H1 (cell line): ENCODE results near the gene TAMALIN. TPM values are rescaled to one million over a fixed set of nuclear protein-coding genes. Genes with fewer than 3 reads are reported as not detected.

Experiments
- ASH2L ChIP-seq: fragments of 200-600, 300-600 bp; sonication (generic); IDR thresholded peaks from one replicate; pipeline ENCODE4 v1.7.1; 2017; ENCODE audit warnings: low read length
- ATF3 ChIP-seq: IDR thresholded peaks from 2 replicates; pipeline ENCODE4 v1.6.1; 2011; ENCODE audit warnings: low read depth, mild to moderate bottlenecking, low read length; ENCODE audit not compliant: insufficient read depth
- BACH1 ChIP-seq: IDR thresholded peaks from 2 replicates; pipeline ENCODE4 v1.6.1; 2012; ENCODE audit warnings: low read length, improper control_type of control experiment
- CBX5 ChIP-seq: fragments of 300-800, 300-1000 bp; sonication (generic); IDR thresholded peaks from 2 replicates; pipeline ENCODE4 v1.7.1; 2016; ENCODE audit warnings: antibody characterized with exemption, low read length, low read depth
- CTBP2 ChIP-seq: IDR thresholded peaks from 2 replicates; pipeline ENCODE4 v1.7.0; 2011; ENCODE audit warnings: borderline replicate concordance, mild to moderate bottlenecking, moderate library complexity, mixed read lengths, low read length; ENCODE audit not compliant: insufficient read depth, insufficient read length
- E2F6 ChIP-seq: IDR thresholded peaks from 2 replicates; pipeline ENCODE4 v1.6.1; 2012; ENCODE audit warnings: inconsistent platforms
- EP300 ChIP-seq, 2 experiments: IDR thresholded peaks; 1 replicate in 1 of 2; 2 replicates in 1 of 2; pipeline ENCODE4 v1.6.1; 2011 to 2012; ENCODE audit warnings: low read depth in 2 of 2, low read length in 2 of 2, mild to moderate bottlenecking in 2 of 2, borderline replicate concordance in 1 of 2, inconsistent platforms in 1 of 2, moderate library complexity in 1 of 2
- FOSL1 ChIP-seq: IDR thresholded peaks from 2 replicates; pipeline ENCODE4 v1.6.1; 2011; ENCODE audit warnings: mild to moderate bottlenecking, low read depth, low read length, moderate library complexity; ENCODE audit not compliant: insufficient read depth
- KDM1A ChIP-seq: fragments of 200-600, 300-600 bp; sonication (generic); IDR thresholded peaks from 2 replicates; pipeline ENCODE4 v1.7.1; 2016; ENCODE audit warnings: mild to moderate bottlenecking, low read length, borderline replicate concordance
- NANOG ChIP-seq: IDR thresholded peaks from 2 replicates; pipeline ENCODE4 v1.6.1; 2011; ENCODE audit warnings: low read length, low read depth, mild to moderate bottlenecking, inconsistent platforms; ENCODE audit not compliant: insufficient read depth, poor library complexity, severe bottlenecking
- NRF1 ChIP-seq: IDR thresholded peaks from 2 replicates; pipeline ENCODE4 v1.6.1; 2011; ENCODE audit warnings: mild to moderate bottlenecking, low read depth, low read length, improper control_type of control experiment
- PHF8 ChIP-seq: fragments of 200-600 bp; sonication (generic); conservative IDR thresholded peaks from 2 replicates; pipeline ENCODE4 v1.7.1; 2012; ENCODE audit warnings: low read depth, mild to moderate bottlenecking, inconsistent platforms, low read length, moderate library complexity
- RFX5 ChIP-seq: IDR thresholded peaks from 2 replicates; pipeline ENCODE4 v1.6.1; 2011; ENCODE audit warnings: low read depth, low read length, improper control_type of control experiment, borderline replicate concordance
- RNF2 ChIP-seq: fragments of 200-900, 300-1000 bp; sonication (generic); IDR thresholded peaks from 2 replicates; pipeline ENCODE4 v1.7.1; 2016; ENCODE audit warnings: borderline replicate concordance, low read depth, mild to moderate bottlenecking, antibody characterized with exemption, low read length; ENCODE audit not compliant: poor library complexity, severe bottlenecking; ENCODE audit errors: missing control alignments
- RXRA ChIP-seq: IDR thresholded peaks from 2 replicates; pipeline ENCODE4 v1.6.1; 2011; ENCODE audit warnings: low read depth, mild to moderate bottlenecking, low read length, moderate library complexity; ENCODE audit not compliant: insufficient read depth
- SAP30 ChIP-seq: fragments of 300-600 bp; sonication (generic); IDR thresholded peaks from 2 replicates; pipeline ENCODE4 v1.7.1; 2012; ENCODE audit warnings: low read length, moderate library complexity, mild to moderate bottlenecking, inconsistent platforms; ENCODE audit not compliant: insufficient read depth, insufficient replicate concordance
- SP1 ChIP-seq: IDR thresholded peaks from 2 replicates; pipeline ENCODE4 v1.6.1; 2011; ENCODE audit warnings: low read depth, low read length
- SP2 ChIP-seq: IDR thresholded peaks from 2 replicates; pipeline ENCODE4 v1.6.1; 2012; ENCODE audit warnings: mild to moderate bottlenecking, low read length, inconsistent platforms
- SRF ChIP-seq: IDR thresholded peaks from 2 replicates; pipeline ENCODE4 v1.6.1; 2011; ENCODE audit warnings: mild to moderate bottlenecking, low read depth, low read length, moderate library complexity
- SUZ12 ChIP-seq: fragments of 200-600 bp; sonication (generic); IDR thresholded peaks from 2 replicates; pipeline ENCODE4 v1.6.1; 2012; ENCODE audit warnings: mild to moderate bottlenecking, inconsistent platforms, low read length, moderate library complexity, mixed read lengths
- TAF7 ChIP-seq: optimal IDR thresholded peaks from 2 replicates; pipeline ENCODE3; 2011; ENCODE audit warnings: low read depth, mild to moderate bottlenecking, inconsistent platforms, low read length, moderate library complexity, borderline replicate concordance
- TCF12 ChIP-seq: IDR thresholded peaks from 2 replicates; pipeline ENCODE4 v1.6.1; 2011; ENCODE audit warnings: low read depth, mild to moderate bottlenecking, low read length
- polyA plus RNA-seq, 7 experiments: library from polyadenylated mRNA; depleted of rRNA in 3 of 7; stranded (reverse) in 5 of 7; unstranded in 2 of 7; fragments of >200 nt in 5 of 7; fragments of 200-250 nt in 2 of 7; gene quantifications; 1 replicate in 5 of 7; 2 replicates in 1 of 7; 4 replicates in 1 of 7; pipeline versions ENCODE4 v1.2.1 to v1.2.3, GENCODE V29; 2011 to 2013; ENCODE audit warnings: missing spikeins in 2 of 7, mixed read lengths in 2 of 7
- total RNA-seq: library from RNA; stranded (reverse); fragmentation: NEBNext Ultra II Directional; extraction: Animal tissue kit (Norgen Biotek cat#: 25700); gene quantifications from 2 replicates; pipeline ENCODE4 v1.2.1, GENCODE V29; 2021

Gene TAMALIN
- total and polyA plus RNA-seq, 2 of the 8 experiments (the other 6 are each of a cell fraction or from before 2014, with no cell fraction given): 2.6 to 4.9 TPM

GRCh38 chr12:52023182-52023975 lies 16.6 kb downstream of the TAMALIN start (continued):
- TF ChIP-seq CBX5 (no peak), SUZ12 (0 out of 2 replicates have a peak, but pooled peaks have one; percentile 24), SP2 (no peak), SAP30 (no peak), RNF2 (no peak), BACH1 (no peak), TCF12 (no peak), NANOG (no peak), SRF (no peak), NRF1 (no peak), TAF7 (no peak), RXRA (no peak), SP1 (peak; percentile 85), PHF8 (0 out of 2 replicates have a peak, but pooled peaks have one; percentile 6), EP300 (IDR thresholded peaks at IDR 0.05; ENCODE audit: borderline replicate concordance in 1 of 2, low read depth in 2 of 2, low read length in 2 of 2) (no peak; a peak in 1 of 3 replicates), E2F6 (peak; percentile 45), ATF3 (no peak), CTBP2 (no peak), ASH2L (peak; percentile 22), FOSL1 (no peak), KDM1A (no peak), RFX5 (no peak)
